GM12874 (cell line): ENCODE results near the gene DCTD.

ENCODE experiments used
- TF ChIP-seq, protein P1 (sequence below): IDR thresholded peaks from 2 replicates; pipeline ENCODE4 v1.5.1; 2011; ENCODE audit warnings: low read depth, mild to moderate bottlenecking, control low read depth, low read length, moderate library complexity; ENCODE audit not compliant: insufficient read depth

The DCTD gene

GRCh38 chr4:182917182-182918043 lies at the start of gene DCTD:
DCTD (minus strand) TSS chr4:182917386; CDS start chr4:182915568, 1,818 bp downstream.
- TF ChIP-seq, protein P1, sequence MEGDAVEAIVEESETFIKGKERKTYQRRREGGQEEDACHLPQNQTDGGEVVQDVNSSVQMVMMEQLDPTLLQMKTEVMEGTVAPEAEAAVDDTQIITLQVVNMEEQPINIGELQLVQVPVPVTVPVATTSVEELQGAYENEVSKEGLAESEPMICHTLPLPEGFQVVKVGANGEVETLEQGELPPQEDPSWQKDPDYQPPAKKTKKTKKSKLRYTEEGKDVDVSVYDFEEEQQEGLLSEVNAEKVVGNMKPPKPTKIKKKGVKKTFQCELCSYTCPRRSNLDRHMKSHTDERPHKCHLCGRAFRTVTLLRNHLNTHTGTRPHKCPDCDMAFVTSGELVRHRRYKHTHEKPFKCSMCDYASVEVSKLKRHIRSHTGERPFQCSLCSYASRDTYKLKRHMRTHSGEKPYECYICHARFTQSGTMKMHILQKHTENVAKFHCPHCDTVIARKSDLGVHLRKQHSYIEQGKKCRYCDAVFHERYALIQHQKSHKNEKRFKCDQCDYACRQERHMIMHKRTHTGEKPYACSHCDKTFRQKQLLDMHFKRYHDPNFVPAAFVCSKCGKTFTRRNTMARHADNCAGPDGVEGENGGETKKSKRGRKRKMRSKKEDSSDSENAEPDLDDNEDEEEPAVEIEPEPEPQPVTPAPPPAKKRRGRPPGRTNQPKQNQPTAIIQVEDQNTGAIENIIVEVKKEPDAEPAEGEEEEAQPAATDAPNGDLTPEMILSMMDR = peak; percentile 61

GRCh38 chr4:182960746-182961145 lies 43.6 kb upstream of the DCTD start:
- TF ChIP-seq, protein P1 = no peak

DNA sequence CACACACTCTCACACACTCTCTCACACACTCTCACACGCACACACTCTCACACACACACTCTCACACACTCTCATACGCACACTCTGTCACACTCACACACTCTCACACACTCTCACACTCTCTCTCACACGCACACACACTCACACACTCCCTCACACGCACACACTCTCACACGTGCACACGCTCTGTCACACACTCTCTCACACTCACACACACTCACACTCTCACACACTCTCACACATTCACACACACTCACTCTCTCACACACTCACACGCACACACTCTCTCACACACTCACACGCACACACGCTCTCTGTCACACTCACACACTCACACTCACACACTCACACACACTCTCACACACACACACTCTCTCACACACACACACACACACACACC lies 43.0 kb upstream of the DCTD start:
- TF ChIP-seq, protein P1 = no peak

DNA sequence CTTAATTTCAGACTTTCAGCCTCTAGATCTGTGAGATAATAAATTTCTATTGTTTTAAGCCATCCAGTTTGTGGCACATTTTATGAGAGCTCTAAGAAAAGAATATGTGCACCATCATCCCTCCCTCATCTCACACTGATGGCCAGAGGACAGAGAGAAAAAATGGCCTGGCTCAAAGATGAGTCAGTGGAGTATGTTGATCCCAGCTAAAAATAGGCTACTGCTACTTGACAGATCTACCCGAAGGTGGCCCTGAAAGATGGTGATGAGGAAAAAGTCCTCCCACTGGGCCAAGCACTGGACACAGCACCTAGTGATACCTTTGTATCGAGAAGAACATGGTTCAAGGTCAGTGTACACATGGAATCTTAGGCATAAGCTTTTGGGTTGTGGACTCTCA lies 38.2 kb upstream of the DCTD start:
- TF ChIP-seq, protein P1 = no peak

- TF ChIP-seq, protein P1 = no peak
Measured at GRCh38 chr4:182944484-182945213, 27.5 kb upstream of the DCTD start.

DNA sequence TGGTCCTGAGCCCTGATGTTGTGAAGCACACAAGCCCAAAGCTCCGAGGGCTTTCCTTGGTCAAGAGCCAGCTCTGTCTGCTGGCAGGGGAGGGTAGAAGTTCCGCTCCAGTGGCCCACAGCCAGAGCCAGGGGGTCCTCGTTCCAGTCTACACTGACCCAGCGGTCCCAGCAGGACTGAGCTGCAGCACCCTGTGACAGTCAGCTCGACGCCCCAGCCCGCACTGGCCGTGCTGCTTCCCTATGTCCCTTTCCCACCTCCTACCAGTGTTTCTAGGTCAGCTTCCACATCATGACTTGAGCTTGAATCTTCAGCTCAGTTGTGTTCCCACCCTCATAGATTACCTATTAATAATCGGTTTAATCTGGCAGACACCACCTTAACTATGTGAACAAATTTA lies 22.5 kb upstream of the DCTD start:
- TF ChIP-seq, protein P1 = no peak

DNA sequence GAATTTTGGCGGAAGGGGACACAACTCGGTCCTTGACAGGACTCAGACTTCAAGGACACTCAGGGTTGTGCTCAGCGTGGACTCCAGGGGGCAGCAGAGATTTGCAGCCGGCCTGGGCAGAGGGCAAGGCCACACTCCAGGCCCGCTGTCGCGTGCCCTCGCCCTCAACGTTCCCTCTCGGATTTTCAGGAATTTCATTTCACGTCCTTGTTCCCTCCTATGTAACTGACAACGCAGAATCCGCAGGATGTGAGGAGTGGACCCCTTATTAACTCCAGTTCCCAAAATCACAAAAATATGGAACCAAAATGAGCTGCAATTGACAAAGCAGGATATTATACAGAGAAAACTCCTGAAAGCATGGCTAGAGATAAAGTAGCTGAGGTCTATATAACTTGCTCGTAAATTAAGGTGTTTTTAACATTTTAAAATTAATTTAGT lies 21.0 kb upstream of the DCTD start:
- TF ChIP-seq, protein P1 = peak; percentile 93
